ENCODE data around the gene DSCAML1.

The DSCAML1 gene, protein sequence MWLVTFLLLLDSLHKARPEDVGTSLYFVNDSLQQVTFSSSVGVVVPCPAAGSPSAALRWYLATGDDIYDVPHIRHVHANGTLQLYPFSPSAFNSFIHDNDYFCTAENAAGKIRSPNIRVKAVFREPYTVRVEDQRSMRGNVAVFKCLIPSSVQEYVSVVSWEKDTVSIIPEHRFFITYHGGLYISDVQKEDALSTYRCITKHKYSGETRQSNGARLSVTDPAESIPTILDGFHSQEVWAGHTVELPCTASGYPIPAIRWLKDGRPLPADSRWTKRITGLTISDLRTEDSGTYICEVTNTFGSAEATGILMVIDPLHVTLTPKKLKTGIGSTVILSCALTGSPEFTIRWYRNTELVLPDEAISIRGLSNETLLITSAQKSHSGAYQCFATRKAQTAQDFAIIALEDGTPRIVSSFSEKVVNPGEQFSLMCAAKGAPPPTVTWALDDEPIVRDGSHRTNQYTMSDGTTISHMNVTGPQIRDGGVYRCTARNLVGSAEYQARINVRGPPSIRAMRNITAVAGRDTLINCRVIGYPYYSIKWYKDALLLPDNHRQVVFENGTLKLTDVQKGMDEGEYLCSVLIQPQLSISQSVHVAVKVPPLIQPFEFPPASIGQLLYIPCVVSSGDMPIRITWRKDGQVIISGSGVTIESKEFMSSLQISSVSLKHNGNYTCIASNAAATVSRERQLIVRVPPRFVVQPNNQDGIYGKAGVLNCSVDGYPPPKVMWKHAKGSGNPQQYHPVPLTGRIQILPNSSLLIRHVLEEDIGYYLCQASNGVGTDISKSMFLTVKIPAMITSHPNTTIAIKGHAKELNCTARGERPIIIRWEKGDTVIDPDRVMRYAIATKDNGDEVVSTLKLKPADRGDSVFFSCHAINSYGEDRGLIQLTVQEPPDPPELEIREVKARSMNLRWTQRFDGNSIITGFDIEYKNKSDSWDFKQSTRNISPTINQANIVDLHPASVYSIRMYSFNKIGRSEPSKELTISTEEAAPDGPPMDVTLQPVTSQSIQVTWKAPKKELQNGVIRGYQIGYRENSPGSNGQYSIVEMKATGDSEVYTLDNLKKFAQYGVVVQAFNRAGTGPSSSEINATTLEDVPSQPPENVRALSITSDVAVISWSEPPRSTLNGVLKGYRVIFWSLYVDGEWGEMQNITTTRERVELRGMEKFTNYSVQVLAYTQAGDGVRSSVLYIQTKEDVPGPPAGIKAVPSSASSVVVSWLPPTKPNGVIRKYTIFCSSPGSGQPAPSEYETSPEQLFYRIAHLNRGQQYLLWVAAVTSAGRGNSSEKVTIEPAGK (N-terminal part only)

GRCh38 chr11:117796872-117797529 is at the start of gene DSCAML1:
DSCAML1 (minus strand) TSS chr11:117797216; CDS start chr11:117797079, 137 bp downstream.
- no peak for DNase-seq (ENCODE audit: low spot score)

GRCh38 chr11:117843666-117844484 is 46.9 kb upstream of the DSCAML1 start:
- DNase-seq (ENCODE audit: low spot score), result no peak

DNA sequence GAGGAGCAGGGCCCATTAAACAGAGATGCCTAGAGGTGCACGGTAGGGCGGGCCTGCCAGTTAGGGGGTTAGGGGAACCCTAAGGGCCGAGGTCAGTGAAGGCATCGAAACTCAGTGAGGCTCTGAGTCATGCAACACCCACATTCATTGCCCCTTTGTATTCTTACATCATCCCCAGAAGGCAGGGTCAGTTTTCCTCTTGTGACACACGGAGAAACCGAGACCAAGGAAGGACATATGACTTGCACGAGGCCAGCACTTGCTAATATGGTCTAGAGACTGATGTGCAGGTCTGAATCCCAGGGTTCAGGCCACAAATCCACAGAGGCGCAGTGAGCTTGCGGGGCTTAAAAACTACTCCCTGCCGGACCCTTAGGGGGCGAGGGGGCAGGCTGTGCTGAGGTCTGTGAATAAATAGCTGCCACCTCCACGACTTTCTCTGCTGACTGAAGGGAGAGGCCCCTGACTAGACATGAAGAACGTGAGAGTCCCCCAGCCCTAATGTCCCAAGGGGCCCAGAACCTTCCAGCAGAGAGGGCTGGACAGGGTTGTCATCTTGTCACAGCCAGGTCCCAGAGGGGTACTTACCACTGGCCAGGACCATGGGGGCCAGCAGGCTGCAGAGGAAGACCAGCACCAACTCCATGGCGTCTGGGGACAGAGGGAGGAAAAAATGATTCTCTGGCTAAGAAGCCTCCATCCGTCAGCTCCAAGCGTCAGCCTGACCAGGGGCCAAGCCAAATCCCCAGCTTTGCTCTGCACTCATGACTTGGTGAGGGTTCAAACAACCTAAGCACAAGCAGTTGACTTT is 45.3 kb upstream of the DSCAML1 start:
- DNase-seq (ENCODE audit: low spot score), result no peak

DNA sequence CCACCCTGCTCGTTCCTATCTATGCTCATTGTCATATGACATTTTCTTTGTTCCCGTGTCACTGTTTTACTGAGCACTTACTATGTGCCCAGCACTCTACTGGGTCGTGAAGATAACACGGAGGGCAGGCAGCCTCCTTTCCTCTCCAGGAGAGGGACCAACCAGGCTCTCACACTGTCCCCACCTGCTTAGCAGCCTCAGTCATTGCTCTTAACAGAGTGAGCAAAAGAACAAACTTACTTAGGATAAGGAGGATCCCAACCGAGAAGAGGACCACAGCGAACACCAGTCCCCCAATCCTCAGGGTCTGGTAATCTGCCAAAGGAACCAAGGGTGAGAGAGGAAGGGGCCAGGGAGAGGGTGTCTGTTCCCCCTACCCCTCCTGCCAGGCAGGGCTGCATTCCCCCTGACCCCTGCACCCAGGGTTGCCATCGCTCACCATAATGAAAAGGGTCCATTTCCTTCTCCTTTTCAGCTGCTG is 44.6 kb upstream of the DSCAML1 start:
- no peak for DNase-seq (ENCODE audit: low spot score)

GRCh38 chr11:117840881-117841550 is 44.0 kb upstream of the DSCAML1 start:
- DNase-seq (ENCODE audit: low spot score), result no peak

DNA sequence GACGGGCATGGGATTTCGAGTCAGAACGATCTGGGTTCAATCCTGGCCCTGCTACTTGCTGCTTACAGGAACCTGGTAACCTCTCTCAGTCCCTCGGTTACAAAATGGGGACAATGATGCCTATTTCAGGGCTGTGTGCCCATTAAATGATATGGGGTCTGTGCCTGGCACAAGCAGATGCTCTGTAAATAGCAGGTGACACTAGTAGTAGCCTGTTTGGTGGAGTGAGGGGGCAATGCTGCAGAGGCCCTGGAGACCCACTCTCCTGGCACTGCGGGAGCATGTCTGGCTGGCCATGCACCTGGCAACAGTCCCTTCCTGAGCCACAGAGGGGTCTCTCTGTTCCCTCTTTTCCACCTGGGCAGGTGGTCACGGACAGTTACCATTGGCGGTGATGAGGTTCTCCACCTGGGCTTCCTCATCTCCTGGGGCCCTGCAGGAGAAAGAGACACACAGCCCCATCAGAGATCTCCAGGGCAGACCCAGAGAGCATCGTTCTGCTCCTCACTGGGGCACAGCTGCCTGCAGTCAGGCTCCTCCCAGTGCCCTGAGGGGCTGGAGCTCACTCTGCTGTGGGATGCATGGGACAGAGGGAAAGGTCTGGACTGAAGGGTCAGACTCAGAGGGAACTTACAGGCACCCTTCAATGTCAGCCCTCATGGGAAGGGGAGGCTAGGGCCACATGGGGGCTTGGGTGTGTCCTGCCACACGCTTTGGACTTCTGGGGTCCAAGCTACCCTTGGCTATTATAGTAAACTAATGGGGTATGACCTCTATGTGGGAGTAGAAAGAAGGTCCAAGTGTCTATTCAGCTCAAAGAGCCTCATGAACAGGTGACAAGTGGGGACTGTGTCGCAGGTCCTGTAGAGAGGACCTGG is 43.2 kb upstream of the DSCAML1 start:
- DNase-seq (ENCODE audit: low spot score), result no peak

DNA sequence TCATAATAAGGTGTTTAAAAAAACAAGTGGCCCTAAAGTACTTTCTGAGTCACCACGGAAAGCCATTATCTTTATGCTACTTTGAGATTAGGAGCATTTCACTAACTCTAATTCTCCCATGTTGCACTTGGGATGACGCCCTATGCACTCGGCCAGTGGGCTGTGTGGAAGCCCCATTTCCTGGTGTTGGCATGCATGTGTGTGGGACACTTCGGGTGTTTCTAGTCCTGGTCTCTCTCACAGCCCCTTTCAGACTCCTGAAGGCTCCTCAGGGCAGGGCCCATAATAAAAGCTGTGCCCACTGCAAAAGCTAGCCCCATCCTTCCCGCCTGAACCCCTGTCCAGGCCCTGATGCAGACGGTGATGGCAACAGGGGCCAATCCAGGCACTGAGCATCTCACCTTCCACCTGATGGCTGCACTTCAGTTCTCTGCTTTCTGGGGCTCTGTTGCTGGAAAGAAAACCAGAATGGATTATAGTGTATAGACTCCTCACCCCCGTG is 42.4 kb upstream of the DSCAML1 start:
- DNase-seq (ENCODE audit: low spot score), result no peak

DNA sequence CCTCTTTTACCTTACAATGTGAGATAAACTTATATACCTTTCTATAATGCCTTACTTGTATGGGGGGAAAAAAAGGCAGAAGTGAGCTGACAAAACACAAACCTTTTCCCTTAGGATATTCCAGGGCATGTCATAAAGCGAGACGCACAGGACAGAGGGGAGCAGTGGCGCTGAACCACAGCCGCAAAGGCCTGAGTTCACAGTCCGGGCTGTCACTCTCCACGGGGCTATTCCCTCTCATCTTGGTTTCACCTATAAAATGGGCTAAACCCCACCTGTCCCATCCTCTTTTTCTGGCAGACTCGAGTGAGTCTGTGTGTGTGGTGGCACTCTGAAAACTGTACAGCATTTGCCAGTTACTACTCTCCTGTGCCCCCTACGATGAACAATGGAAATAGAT is 41.9 kb upstream of the DSCAML1 start:
- no peak for DNase-seq (ENCODE audit: low spot score)

- DNase-seq (ENCODE audit: low spot score), result no peak
These were observed 40.8 kb upstream of the DSCAML1 start for GRCh38 chr11:117837791-117838190.

DNA sequence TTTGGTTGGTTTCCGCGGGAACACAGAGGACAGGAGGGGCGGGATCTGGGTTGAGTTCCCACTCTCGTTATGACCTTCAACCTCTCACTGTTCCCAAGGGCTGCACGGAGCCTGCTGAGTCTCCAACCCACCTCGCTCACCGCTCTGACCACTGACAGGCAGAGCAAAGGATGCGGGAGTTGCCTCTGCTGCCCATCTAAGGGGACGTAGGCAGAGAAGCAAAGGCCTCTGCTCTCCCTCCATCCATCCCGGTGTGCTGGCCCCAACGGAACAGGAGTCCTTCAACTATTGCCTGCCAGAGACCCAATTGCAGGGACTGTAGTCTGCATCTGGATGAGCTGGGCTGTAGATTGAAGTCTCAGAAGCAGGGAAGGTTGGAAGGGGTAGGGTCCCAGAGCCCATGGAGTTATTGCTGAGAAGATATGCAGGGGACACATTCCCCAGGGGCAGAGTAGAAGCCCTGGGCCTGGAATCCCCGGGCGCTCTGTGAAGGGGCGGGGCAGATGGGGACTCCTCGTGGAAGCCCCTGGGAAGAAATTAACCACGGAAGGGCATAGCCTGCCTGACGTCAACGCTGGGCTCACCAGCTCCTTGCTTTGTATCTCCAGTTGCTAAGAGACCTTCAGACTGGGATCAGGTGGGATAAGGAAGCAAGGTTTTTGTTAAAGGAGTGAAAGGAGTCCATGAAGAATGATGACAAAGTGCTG is 40.2 kb upstream of the DSCAML1 start:
- no peak for DNase-seq (ENCODE audit: low spot score)

DNA sequence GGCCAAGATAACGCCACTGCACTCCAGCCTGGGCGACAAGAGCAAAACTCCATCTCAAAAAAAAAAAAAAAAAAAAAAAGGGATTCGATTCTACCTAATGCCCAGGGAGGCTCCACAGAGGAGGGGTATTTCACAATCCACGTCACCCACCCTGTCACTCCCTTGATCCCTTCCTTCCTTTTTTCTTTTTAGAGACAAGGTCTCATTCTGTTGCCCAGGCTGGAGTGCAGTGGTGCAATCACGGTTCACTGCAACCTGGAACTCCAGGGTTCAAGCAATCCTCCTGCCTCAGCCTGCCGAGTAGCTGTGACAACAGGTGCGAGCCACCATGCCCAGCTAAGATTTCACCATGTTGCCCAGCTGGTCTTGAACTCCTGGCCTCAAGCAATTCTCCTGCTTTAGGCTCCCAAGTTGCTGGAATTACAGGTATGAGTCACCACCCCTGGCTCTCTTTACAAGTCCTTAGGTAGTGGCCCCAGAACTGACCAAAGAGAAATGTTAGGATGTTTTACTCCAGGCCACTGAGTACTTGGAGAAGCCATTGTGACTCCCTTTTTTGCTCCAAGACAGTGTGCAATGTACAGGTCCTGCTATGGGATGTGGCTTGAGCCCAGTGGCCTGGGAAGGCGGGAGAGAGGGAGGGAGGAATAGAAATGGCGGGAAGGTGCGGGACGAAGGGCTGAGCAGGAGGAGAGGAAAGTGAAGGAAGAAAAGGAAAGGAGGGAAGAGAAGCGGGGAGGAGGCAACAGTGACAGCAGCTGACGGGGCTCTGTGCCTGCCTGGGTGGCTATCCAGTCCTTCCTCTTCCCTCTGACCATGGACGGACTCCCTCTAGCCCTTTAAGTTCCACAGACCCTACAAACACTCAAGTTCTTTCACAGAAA is 39.3 kb upstream of the DSCAML1 start:
- DNase-seq (ENCODE audit: low spot score), result no peak

DNA sequence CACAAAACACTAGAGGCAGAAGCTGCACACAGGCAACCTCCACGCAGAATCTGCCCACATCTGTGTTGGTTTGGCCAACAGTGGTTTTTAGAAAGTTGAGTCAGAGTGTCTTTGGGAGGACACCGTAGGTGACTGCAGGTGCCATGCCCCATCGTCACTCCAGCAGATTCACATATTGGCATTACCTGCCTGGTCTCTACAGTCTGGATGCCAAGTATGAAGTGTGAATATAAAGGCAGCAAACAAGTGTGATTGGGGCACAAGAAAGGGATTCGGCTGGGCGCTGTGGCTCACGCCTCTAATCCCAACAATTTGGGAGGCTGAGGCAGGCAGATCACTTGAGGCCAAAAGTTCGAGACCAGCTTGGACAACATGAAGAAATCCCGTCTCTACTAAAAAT is 38.6 kb upstream of the DSCAML1 start:
- no peak for DNase-seq (ENCODE audit: low spot score)

DNA sequence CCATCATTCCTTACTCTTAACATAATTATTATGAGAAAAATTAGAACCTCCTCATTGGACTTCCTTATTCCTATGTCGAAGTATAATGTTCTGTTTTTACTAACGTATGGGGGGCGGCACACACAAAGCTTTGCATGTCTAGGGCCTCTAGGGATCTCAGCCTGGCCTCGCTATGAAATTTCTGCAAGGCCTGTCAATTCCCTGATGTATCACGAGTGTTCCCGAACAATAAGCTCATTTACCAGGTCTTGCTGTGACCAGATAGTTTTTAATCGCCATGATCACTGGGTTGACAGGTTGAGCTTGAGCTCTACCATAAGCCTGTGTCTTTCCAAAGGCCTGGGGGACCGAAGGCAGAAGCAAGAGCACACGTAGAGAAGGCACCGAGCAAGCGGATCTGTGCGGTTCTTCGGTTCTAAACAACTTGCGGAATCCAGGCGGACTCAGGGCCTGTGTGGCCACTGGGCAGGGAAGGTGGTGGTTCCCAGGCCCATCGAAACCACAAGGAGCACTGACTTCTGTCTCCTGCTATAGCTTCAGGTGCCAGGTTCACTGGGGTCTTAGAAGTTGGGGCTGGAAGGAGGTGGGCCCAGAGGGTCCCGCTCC is 37.9 kb upstream of the DSCAML1 start:
- DNase-seq (ENCODE audit: low spot score), result no peak

DNA sequence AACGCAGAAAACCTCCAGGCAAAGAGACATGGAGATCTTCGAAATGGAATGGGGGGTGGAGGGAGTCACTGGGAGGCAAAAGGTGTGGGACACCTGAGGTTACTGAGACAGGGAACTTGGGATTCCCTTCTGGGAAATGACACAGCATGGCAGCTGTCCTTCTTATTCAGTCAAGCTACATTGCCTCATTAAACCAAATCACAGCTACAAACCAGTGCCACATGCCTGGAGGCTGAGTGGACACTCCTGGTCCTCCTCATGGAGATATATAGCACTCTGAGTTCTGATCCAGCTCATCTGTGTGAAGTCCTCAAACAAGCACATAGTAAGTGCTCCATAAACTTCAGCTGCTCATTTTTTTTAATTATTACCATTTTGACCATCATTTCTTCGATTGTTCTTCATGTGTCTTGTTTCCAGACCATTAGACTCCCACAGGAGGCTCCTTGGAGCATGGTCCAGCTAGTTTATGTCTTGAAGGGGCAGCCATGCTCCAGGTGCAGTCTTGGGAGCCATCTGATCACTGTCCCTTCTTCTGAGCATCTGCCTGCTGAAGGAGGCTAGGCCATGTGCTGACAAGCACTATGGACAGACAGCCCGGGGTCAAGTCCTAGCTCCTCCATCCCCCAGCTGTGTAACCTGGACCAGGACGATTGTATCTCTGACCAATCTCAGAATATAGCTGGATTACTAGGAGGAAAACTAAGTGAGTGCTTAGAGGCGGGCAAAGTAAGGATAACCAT is 37.2 kb upstream of the DSCAML1 start:
- no peak for DNase-seq (ENCODE audit: low spot score)

DNA sequence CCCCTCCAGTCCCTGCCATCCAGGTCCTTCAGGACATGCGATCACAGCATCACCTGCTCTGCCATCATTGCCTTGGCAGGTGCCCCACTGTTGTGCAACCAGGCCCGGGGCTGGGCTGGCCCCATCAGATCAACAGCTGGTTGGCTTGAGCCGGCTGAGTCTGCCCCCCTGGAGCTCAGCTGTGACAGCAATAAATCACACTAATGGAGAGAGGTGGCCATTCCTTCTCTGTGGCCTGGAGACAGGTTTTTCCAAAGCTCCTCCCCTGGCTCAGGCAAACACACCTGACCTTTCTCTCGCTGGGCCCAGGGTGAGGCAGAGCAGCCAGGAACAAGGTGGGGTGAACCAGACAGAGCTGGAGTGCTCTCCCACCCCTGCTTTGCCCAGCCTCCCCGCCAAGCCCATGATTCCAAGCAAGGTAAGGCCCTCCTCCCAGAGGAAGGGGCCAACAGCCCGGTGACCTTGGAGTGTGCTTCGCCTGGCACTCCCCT is 36.4 kb upstream of the DSCAML1 start:
- peak; percentile 42 for DNase-seq (ENCODE audit: low spot score)

All from HuH-7.5 (cell line).